Eye (tissue), 1 donor: ENCODE measurements around the gene P3H4.
"Not testable (repeated sequence)": the region's sequence is repeated elsewhere in the genome, so short reads cannot be mapped to it uniquely, and the experiment has no call there.

Experiments
- DNase-seq: peaks from one replicate; pipeline ENCODE4 v3.0.0-alpha.2; 2015

Gene P3H4, protein sequence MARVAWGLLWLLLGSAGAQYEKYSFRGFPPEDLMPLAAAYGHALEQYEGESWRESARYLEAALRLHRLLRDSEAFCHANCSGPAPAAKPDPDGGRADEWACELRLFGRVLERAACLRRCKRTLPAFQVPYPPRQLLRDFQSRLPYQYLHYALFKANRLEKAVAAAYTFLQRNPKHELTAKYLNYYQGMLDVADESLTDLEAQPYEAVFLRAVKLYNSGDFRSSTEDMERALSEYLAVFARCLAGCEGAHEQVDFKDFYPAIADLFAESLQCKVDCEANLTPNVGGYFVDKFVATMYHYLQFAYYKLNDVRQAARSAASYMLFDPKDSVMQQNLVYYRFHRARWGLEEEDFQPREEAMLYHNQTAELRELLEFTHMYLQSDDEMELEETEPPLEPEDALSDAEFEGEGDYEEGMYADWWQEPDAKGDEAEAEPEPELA

DNA sequence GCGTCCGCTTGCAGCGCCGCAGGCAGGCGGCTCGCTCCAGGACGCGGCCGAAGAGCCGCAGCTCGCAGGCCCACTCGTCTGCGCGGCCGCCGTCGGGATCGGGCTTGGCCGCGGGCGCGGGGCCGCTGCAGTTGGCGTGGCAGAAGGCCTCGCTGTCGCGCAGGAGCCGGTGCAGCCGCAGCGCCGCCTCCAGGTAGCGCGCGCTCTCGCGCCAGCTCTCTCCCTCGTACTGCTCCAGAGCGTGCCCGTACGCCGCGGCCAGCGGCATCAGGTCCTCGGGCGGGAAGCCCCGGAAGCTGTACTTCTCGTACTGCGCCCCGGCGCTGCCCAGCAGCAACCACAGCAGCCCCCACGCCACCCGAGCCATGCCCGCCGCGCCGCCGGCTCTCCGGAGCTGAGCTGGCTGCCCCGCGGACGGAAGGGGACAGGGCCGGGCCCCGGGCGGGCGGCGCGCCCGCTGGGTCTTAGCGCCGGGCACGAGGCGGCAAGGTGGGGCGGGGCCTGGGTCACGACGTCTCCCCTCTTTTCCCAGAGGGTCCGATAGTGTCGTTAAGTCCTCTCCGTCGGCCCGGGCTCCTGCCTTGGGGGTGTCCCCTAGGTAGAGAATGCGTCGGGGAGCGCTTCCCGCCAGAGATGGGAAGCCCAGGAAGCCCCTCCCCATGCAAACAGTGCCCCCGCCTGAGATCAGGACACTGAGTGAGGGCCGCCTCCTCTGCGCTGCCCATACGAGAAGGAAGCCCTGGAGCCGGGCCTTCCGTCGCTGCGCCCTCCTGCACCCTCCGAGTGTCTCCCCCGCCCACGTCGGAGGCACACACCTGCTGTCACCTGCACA lies at the start of gene P3H4:
TSS of gene P3H4 (minus strand) at position 401 of the 832 bp plus-strand sequence. CDS start at position 367, 34 bp downstream.
- peak; percentile 95 for DNase-seq

GRCh38 chr17:41860254-41860931 lies 48.6 kb upstream of the P3H4 start:
- peak; percentile 26 for DNase-seq

GRCh38 chr17:41851382-41851781 lies 39.6 kb upstream of the P3H4 start:
- DNase-seq, result not testable (repeated sequence)

DNA sequence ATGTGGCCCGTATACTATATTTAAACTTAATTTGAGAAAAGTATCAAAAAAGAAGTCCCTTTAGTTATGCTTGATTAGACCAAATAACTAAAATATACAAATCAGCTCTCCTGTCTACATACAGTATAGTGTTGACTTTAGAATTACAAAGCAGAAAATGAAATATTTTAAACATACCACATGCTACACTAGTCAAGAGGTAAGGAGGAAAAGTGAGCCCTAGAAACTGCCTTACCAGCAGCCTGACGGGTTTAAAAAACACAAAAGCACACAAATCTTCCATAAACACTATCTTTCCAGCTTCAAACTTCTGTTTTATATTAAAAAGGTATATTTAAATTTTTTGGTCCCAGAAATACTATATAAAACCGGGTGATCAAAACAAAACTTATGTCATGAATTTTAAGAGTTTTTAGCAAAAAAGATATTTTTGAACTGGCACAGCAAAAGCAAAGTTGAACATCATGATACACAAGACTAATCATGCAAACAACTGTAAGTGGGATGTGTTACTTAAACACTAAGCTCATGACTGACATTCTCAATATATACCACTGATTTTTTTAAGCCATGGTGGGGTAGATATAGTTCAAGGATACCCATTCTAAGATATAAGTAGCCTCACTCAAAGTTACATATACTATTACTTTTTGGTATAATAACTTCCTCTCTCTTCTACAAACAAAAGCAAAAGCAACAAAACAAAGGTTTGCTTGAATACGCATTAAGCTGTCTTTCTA lies 37.7 kb upstream of the P3H4 start:
- DNase-seq, result no peak

DNA sequence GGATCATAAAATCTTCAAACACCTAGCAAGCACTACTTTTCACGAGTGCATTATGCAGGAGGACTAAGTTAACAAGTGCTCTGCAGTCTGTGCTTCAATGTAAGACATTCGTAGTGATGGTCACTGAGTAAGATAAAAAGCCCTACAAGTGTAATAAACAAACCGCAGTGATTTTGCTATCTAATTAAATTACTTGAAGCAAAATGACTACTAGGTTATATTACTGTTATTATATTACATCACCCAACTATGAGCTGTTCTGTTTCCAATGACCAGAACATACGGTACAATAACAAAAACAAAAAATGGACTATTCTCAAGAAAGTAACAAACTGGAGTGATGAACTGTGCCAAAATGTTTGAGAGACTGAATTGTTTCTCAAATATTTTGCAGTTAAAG lies 37.0 kb upstream of the P3H4 start:
- no peak for DNase-seq

GRCh38 chr17:41844971-41845370 lies 33.2 kb upstream of the P3H4 start:
- DNase-seq, result no peak

GRCh38 chr17:41840781-41841180 lies 29.0 kb upstream of the P3H4 start:
- not testable (repeated sequence) for DNase-seq

DNA sequence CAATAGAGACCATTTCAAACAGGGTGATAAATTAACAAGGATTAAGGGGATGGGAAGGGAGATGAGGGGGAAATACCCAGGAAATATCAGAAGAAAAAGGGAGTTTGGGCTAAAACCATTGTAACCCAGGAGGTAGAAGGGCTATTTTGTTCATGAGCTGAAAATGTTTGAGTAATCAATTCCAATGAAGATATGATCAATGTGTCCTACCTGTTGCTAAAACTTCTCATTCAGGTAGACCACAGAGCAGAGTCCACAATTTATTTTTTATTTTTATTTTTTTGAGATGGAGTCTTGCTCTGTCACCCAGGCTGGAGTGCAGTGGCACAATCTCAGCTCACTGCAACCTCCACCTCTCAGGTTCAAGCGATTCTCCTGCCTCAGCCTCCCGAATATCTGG lies 27.7 kb upstream of the P3H4 start:
- DNase-seq, result not testable (repeated sequence)

- DNase-seq, result no peak
These were observed 26.2 kb upstream of the P3H4 start, which contains the start of gene KLHL10 for GRCh38 chr17:41837761-41838538. KLHL10 (plus strand) TSS chr17:41837825; CDS start chr17:41837933, 108 bp downstream.

GRCh38 chr17:41836550-41837196 lies 24.9 kb upstream of the P3H4 start:
- DNase-seq, result no peak

DNA sequence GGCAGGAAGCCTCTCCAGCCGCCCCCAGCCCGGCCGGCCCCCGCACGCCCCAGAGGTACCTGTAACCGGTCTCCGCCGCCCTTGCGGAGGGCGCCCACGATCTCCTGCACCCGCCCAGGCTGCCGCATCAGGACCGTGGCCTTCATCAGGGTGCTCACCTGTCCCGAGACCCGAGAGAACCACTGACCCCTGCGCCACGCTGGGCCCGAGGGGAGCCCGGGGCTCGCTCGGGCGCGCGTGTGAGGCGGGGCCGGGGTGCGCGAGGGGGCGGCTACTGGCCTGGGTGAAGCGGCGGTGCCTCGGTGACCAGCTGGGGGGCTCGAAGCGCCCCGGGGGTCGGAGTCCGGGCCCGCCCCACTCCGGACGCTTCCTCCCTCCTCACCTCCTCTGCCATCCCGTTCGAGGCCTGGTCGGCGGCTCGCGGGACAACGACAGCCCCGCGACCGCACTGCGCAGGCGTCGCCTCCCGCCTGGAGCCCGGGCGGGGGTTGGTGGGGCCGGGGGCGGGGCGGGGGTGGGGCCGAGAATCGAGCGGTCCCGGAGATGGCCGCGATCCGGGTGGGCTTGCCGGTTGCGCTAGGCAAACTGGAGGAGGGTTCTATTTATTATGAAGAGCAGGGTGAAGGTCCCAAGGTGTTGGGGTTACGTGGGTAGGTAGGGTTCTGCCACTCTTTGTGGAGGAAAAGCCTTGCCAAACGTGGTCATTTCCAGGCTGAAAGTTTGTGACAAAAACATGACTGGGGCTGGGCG lies 24.2 kb upstream of the P3H4 start, which contains the start of gene NT5C3B:
TSS of gene NT5C3B (minus strand) at position 433 of the 750 bp plus-strand sequence. CDS start at position 394, 39 bp downstream.
- DNase-seq, result peak; percentile 82

- peak; percentile 43 for DNase-seq
These were observed 23.6 kb upstream of the P3H4 start for GRCh38 chr17:41835214-41835799.

DNA sequence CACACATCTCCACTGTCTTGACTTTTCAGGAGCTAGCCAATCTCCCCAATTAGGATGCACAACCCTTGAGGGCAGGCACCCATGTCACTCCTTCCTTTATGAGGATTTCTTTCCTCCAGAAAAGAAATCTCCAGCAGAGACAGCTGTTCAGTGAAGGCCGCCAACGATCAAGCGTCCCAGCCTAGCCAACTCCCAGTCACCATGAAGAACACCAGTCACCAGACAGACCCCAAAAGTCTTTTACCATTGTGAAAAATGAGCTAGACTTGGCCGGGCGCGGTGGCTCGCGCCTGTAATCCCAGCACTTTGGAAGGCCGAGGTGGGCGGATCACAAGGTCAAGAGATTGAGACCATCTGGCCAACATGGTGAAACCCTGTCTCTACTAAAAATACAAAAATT lies 18.2 kb upstream of the P3H4 start:
- DNase-seq, result not testable (repeated sequence)

- DNase-seq, result no peak
These were observed 13.6 kb upstream of the P3H4 start for GRCh38 chr17:41825175-41825845.

DNA sequence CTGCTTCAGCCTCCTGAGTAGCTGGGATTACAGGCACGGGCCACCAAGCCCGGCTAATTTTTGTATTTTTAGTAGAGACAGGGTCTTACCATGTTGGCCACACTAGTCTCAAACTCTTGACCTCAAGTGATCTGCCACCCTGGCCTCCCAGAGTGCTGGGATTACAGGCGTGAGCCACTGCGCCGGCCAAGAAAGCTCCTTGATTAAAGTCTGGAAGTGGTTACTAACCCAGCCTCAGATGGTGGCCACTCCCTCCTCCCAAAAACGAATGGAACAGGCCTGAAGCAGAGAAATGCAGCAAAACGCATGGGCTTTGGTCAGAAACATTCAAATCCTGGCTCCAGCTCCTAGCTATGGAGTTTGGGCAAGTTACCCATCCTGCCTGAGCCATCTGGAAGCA lies 12.3 kb upstream of the P3H4 start:
- DNase-seq, result no peak

- no peak for DNase-seq
These were observed 11.8 kb upstream of the P3H4 start for GRCh38 chr17:41823580-41823979.

DNA sequence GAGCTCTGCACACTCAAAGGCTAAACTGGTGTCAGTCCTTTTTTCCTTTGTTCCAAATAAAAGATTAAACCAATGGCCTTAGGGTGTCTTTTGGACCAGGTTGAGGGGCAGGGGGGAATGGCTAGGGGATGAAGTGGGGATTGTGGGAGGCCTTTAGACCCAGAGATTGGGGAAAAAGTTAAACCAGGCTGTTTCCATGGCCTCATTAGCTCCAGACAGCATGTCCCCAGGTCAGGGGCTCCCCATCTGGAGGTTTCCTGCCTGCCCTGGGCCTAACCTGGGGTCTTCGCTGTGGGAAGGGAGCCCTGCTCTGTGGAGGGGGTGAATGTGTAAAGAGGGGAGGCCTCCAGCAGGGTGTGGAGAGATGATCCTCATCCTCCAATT lies 11.4 kb upstream of the P3H4 start:
- no peak for DNase-seq

DNA sequence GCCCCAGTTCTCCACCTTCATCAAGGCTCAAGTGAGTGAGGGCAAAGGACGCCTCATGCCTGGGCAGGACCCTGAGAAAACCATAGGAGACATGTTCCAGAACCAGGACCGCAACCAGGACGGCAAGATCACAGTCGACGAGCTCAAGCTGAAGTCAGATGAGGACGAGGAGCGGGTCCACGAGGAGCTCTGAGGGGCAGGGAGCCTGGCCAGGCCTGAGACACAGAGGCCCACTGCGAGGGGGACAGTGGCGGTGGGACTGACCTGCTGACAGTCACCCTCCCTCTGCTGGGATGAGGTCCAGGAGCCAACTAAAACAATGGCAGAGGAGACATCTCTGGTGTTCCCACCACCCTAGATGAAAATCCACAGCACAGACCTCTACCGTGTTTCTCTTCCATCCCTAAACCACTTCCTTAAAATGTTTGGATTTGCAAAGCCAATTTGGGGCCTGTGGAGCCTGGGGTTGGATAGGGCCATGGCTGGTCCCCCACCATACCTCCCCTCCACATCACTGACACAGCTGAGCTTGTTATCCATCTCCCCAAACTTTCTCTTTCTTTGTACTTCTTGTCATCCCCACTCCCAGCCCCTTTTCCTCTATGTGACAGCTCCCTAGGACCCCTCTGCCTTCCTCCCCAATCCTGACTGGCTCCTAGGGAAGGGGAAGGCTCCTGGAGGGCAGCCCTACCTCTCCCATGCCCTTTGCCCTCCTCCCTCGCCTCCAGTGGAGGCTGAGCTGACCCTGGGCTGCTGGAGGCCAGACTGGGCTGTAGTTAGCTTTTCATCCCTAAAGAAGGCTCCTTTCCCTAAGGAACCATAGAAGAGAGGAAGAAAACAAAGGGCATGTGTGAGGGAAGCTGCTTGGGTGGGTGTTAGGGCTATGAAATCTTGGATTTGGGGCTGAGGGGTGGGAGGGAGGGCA lies 10.7 kb upstream of the P3H4 start:
- DNase-seq, result no peak
